HUES48 (cell line): Measurements from ENCODE around the gene RCOR1.

Source experiments
- H3K27ac ChIP-seq: one replicate; pipeline ENCODE4 v1.7.0; 2013; ENCODE audit warnings: low read depth, low read length, inconsistent platforms
- H3K27me3 ChIP-seq: 2 replicates; pipeline ENCODE4 v1.6.1; 2013; ENCODE audit warnings: mild to moderate bottlenecking, low read length; ENCODE audit not compliant: control insufficient read depth, insufficient read depth
- H3K36me3 ChIP-seq: 2 replicates; pipeline ENCODE4 v1.6.1; 2013; ENCODE audit warnings: low read length; ENCODE audit not compliant: control insufficient read depth, insufficient read depth
- H3K4me1 ChIP-seq: 2 replicates; pipeline ENCODE4 v1.6.1; 2013; ENCODE audit warnings: mild to moderate bottlenecking, low read length; ENCODE audit not compliant: control insufficient read depth, insufficient read depth
- H3K4me3 ChIP-seq: 2 replicates; pipeline ENCODE4 v1.5.1; 2013; ENCODE audit warnings: mild to moderate bottlenecking, low read depth, low read length
- H3K9ac ChIP-seq: 2 replicates; pipeline ENCODE4 v1.6.1; 2013; ENCODE audit warnings: mild to moderate bottlenecking, low read depth, low read length, moderate library complexity
- H3K9me3 ChIP-seq: 2 replicates; pipeline ENCODE4 v1.6.1; 2013; ENCODE audit warnings: low read length; ENCODE audit not compliant: control insufficient read depth, insufficient read depth

The RCOR1 gene

GRCh38 chr14:102771144-102771543, 178.7 kb downstream of the RCOR1 start:
- Histone ChIP-seq H3K27ac (no peak overlapping the region), H3K9me3 (no peaks in the 10 kb centered on the region), H3K9ac (no peak overlapping the region), H3K4me1 (peaks cover 6% of the 10 kb centered on the region), H3K27me3 (no peaks in the 10 kb centered on the region), H3K36me3 (no peaks in the 10 kb centered on the region), H3K4me3 (no peak overlapping the region)

DNA sequence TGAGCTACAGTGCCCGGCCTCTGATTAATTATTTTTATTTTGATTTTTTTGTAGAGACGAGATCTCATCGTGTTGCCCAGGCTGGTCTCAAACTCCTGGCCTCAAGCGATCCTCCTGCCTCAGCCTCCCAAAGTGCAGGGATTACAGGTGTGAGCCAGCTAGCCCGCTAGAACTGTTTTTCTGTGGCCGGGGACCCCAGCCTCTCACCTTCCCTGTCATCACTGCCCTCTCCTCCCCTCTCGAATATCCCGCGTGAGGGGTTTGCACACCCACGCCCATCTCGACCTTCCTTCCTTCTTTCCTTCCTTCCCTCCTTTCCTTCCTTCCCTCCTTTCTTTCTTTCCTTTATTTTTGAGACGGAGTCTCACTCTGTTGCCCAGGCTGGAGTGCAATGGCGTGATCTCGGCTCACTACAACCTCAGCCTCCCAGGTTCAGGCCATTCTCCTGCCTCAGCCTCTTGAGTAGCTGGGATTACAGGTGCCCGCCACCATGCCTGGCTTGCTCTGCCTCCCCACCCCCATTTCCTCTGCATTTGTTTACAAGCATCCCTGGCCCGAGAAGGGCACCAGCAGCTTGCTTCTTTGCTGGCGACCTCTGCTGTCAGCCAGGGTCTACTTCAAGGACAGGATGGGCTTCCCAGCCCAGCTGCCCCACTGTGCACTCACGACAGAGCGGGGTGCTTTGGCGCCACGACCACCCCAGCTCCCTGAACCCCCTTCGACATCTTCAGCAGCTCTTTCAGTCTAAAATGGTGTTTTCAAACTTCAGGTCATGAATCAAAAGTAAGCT, 180.5 kb downstream of the RCOR1 start:
- no peaks in the 10 kb centered on the region for H3K9me3 ChIP-seq
- H3K4me3 ChIP-seq, result no peak overlapping the region
- H3K4me1 ChIP-seq, result peaks cover 6% of the 10 kb centered on the region

DNA sequence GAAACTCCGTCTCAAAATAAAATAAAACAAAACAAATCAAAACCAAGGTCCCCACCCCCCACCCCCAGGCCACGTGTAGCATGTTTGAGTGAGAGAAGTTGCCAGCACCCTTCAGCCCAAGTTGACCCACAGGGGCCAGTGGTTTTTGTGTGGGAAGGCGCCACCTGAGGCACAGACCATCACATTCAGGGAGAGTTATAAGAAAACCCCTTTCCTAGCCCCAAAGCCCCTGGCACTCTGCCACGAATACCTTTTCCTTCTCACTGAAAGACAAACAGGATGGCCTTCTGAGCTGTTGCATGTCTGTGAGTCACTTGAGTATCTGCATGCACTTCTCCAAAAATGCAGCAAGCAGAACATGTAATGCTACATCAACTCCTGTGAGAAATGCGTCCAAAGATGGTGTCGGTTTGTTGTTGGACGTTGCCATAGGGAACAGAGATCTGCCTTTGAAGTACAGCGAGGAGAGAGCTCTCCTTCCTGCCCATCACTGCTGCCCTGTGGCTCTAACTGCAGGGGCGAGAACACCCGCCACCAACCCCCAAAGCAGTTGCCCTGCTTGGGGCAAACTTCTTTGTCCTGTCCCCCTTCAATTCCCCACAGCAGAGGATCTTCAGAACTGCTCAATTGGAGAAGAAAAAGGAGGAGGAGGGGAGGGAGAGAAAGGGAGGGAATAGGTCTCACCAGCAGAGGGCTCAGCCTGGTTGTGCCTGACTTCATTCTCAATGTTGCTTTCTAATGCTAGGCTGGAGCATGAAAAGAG, 182.1 kb downstream of the RCOR1 start:
- Histone ChIP-seq H3K4me3 (no peak overlapping the region), H3K36me3 (no peaks in the 10 kb centered on the region), H3K9ac (no peak overlapping the region), H3K4me1 (peaks cover 18% of the 10 kb centered on the region), H3K27ac (peak overlapping the region; percentile 11), H3K27me3 (peaks cover 15% of the 10 kb centered on the region), H3K9me3 (no peaks in the 10 kb centered on the region)

More for the DNA sequence above, 180.5 kb downstream of the RCOR1 start:
- Histone ChIP-seq H3K9ac (no peak overlapping the region), H3K27ac (no peak overlapping the region), H3K36me3 (no peaks in the 10 kb centered on the region), H3K27me3 (no peaks in the 10 kb centered on the region; the same call in 1 of the 2 replicates)

DNA sequence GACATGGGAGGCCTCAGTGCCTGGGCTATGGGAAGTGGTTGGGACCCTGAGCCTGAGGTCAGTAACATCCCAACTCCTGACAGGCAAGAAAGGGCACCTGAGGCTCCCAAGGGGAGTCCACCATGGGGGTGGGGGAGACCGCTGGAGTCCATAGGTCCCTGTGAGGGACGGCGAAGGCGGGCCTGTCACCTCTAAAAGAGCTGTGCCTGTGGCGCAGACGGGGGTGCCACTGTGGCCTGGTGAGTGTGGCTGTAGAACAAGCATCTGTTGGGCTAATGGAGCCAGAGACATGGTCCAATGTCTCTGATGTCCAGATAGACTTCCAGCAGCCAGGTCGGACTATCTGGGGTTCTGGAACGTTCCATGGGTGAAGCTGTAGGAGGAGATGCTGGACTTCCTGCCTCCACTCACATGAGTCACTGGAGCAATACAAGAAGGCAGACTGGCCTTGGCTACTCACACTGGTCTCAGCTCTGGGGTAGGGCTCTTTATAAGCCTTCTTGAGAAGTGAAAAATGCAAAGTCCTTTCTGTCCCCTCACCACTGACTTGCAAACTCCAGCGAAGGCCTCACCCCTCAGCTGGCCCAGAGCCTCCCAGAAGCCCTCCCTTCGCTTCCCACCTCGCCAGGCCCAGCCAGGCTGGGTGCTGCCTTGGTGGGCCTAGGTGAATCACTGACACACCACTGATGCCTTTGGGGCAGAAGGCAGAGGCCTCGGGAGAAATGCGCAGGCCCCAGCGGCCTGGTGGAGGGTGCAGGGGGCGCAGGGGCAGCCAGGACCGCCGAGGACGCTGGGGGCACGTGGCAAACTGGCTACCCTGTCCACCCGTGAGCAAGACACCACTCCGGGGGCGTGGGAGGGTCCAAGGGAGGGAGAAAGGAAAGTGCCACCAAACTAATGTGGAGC, 183.7 kb downstream of the RCOR1 start:
- no peaks in the 10 kb centered on the region for H3K9me3 ChIP-seq
- no peaks in the 10 kb centered on the region for H3K36me3 ChIP-seq
- no peak overlapping the region for H3K9ac ChIP-seq
- H3K4me1 ChIP-seq, result peaks cover 28% of the 10 kb centered on the region
- H3K27me3 ChIP-seq, result peaks cover 17% of the 10 kb centered on the region
- H3K27ac ChIP-seq, result peak overlapping the region; percentile 12
- H3K4me3 ChIP-seq, result peak overlapping the region; percentile 42; the same call in 1 of the 2 replicates

GRCh38 chr14:102776761-102777710, 184.6 kb downstream of the RCOR1 start, which contains the start of gene TRAF3:
TRAF3 (plus strand) TSS chr14:102777449; CDS start chr14:102870202, 92,753 bp downstream.
- peaks cover 28% of the 10 kb centered on the region for H3K4me1 ChIP-seq
- H3K4me3 ChIP-seq, result peak within 1 kb of the TSS; percentile 71
- H3K9me3 ChIP-seq, result no peaks in the 10 kb centered on the region
- H3K27ac ChIP-seq, result peak within 1 kb of the TSS; percentile 12
- H3K27me3 ChIP-seq, result peaks cover 17% of the 10 kb centered on the region
- no peaks in the 10 kb centered on the region for H3K36me3 ChIP-seq
- no peak within 1 kb of the TSS; the same call in 1 of the 2 replicates for H3K9ac ChIP-seq

DNA sequence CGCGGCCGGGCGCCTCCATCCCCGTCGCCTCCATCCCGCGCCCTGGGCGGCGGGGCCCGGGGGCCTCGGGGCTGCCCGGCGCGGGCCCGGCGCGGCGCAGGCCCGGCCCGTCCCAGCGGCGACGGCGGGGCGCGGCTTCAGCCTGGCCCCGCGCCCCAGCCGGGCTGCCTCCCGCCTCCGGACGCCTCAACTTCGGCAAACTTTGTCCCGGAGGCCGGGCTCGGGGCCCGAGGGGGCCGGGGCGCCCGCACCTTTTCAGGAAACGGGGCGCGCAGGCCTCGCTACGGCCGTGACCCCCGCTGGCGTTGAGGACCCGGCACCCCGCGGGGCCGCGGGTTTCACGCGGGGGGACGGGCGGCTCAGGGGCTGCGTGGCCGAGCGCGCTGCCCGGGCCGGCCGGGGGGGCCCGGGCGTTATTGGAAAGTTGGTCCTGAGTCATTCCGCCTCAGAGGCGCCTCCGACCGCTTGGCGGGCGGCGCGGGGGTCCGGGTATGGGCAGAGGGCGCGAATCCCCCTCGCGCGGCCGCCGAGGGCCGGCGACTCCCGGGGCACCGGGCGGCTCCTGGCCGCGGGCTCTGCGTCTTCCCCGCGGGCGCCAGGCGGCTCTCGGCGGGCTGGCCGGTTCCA, 185.4 kb downstream of the RCOR1 start:
- H3K4me1 ChIP-seq, result peaks cover 28% of the 10 kb centered on the region
- H3K9ac ChIP-seq, result no peak overlapping the region; the same call in 1 of the 2 replicates
- no peaks in the 10 kb centered on the region for H3K36me3 ChIP-seq
- H3K9me3 ChIP-seq, result no peaks in the 10 kb centered on the region
- no peak overlapping the region for H3K27ac ChIP-seq
- peak overlapping the region; percentile 71 for H3K4me3 ChIP-seq
- H3K27me3 ChIP-seq, result peaks cover 17% of the 10 kb centered on the region

- peaks cover 28% of the 10 kb centered on the region for H3K4me1 ChIP-seq
- H3K9me3 ChIP-seq, result no peaks in the 10 kb centered on the region
- H3K4me3 ChIP-seq, result peak overlapping the region; percentile 71
- no peak overlapping the region for H3K9ac ChIP-seq
- peaks cover 17% of the 10 kb centered on the region for H3K27me3 ChIP-seq
- no peaks in the 10 kb centered on the region for H3K36me3 ChIP-seq
- no peak overlapping the region for H3K27ac ChIP-seq
These were observed 186.1 kb downstream of the RCOR1 start for GRCh38 chr14:102778338-102779083.

- Histone ChIP-seq H3K27ac (no peak overlapping the region), H3K36me3 (no peaks in the 10 kb centered on the region), H3K4me3 (peak overlapping the region; percentile 71), H3K9me3 (no peaks in the 10 kb centered on the region), H3K4me1 (peaks cover 28% of the 10 kb centered on the region), H3K27me3 (peaks cover 17% of the 10 kb centered on the region), H3K9ac (no peak overlapping the region)
These were observed 186.6 kb downstream of the RCOR1 start for GRCh38 chr14:102779084-102779462.

DNA sequence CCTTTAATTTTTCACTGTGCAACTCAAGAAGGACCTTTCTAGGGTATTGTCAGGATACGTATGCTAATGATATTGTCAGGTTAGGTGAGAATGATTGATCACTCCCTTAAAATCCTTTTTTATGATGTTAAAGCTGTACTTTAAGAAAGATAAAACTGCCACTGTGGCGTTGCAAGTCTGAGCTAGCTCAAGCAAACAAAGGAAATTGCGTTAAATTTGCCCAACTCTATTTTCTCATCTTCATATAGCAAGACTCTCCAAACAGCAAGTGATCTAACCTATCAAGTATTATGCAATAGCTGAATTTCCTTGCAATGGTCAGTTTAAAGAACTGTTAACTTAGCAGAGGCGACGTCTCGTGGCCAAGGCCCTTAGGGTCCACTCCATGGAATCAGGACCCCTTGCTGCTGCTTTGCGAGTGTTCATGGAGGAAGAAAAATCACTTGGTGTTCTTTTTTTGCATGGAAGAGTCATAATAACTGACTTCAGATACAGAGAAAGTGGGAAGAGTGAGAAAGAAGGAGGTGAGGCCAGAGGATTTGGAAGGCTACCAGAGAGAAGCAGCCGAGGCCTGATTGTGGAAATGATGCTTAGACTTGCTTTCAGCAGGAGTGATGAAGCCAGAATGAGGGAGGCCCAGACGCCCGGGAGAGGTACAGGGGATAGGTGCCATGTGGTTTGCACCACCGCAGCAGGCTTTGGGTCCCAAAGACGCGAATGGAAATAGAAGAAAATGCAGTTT, 187.3 kb downstream of the RCOR1 start:
- H3K9ac ChIP-seq, result no peak overlapping the region
- no peak overlapping the region for H3K27ac ChIP-seq
- H3K4me1 ChIP-seq, result peaks cover 24% of the 10 kb centered on the region
- no peaks in the 10 kb centered on the region for H3K9me3 ChIP-seq
- H3K4me3 ChIP-seq, result peak overlapping the region; percentile 11; the same call in 1 of the 2 replicates
- no peaks in the 10 kb centered on the region for H3K36me3 ChIP-seq
- peaks cover 17% of the 10 kb centered on the region for H3K27me3 ChIP-seq
